Vein endothelial cell (primary cell): ENCODE data around the gene NMBR. TPM values are rescaled to one million over a fixed set of nuclear protein-coding genes. Genes with fewer than 3 reads are reported as not detected.

Experiments
- total RNA-seq: library from RNA; depleted of rRNA; stranded (reverse); fragments of >200 nt; gene quantifications from 2 replicates; pipeline ENCODE4 v1.2.3, GENCODE V29; 2012

NMBR gene
- under 0.01 TPM in 1 of 2 replicates, not detected in the other for total RNA-seq

GRCh38 chr6:142146828-142147662 lies at the start of gene NMBR, which contains the start of gene VTA1:
NMBR (minus strand) TSS chr6:142147122; CDS start chr6:142088658, 58,464 bp downstream.
VTA1 (plus strand) TSS chr6:142147263; CDS start chr6:142147288, 25 bp downstream.

GRCh38 chr6:142132625-142133024 lies 14.3 kb downstream of the NMBR start, which contains the start of gene GJE1:
GJE1 (plus strand) TSS chr6:142132925; CDS start chr6:142133159, 234 bp downstream.

Other genes starting within 250 kb of the NMBR start
- not detected in 2 replicates for gene GJE1, start 14.2 kb downstream of the NMBR start, total RNA-seq
- 62.1 and 68.2 TPM in 2 replicates for gene VTA1, start 141 bp upstream of the NMBR start, total RNA-seq
- gene ADGRG6, start 154.9 kb upstream of the NMBR start, total RNA-seq, result 48.7 and 63.7 TPM in 2 replicates